ENCODE results near the gene CADM1.

Gene CADM1

DNA sequence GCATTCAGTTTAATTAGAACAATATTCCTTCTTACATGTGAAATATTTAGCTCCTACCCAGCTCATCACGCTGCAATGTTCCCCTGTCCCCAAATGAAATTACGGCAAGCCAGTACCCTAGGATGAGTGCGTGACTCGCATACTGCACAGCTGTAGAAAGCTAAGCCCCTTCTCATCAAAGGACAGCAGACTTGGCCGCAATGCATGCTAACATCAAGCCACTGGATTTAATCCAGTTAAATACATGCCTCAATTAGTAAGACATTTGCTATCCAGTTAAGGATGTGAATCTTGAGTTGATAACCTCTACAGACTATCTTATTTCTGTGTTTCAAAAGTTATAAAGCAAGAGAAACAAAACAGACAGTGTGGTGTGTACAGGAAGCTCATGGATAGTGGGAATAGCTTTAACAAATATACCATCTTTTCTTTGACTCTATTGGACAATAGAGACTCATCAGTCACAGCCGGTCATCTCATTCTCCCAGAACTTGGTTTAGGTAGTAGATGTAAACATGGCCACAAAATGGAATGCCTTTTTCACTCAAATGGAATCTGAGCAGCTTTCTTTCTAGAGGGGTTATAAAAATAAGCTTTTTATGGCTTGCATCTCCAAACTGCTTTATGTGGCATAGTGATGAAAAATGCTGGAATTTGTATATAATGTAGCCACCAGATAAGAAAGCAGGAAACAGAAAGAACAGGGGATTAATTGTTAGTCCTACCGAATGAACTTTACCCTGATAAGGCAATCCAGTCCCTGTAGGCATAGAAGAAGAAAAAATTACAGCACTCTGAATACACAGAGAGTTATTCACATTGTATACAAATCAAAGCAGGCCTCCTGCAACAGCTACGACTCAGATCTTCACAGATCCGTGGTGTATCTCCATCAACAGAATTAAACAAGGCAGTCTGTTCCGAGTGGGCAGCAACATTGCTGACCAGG is 224.1 kb downstream of the CADM1 start:
- H3K4me1 ChIP-seq (ENCODE audit: low read length) = no peaks in the 10 kb centered on the region
- H3K4me3 ChIP-seq (ENCODE audit: low read length) = no peak overlapping the region
- no peaks in the 10 kb centered on the region for H4K20me1 ChIP-seq (ENCODE audit: insufficient read depth, low read length)
- no peak for DNase-seq
- H2AFZ ChIP-seq (ENCODE audit: low read length) = no peak overlapping the region
- no peaks in the 10 kb centered on the region for H3K9me3 ChIP-seq (replicated peaks; ENCODE audit: insufficient read depth, low read length)
- H3F3A ChIP-seq (ENCODE audit: insufficient read depth, low read length) = no peaks in the 10 kb centered on the region
- H3K36me3 ChIP-seq (replicated peaks; ENCODE audit: insufficient read depth, low read length) = no peaks in the 10 kb centered on the region
- peaks cover 38% of the 10 kb centered on the region for H3K79me2 ChIP-seq (ENCODE audit: low read length)
- no peak overlapping the region for H3K4me2 ChIP-seq (ENCODE audit: low read depth, low read length)
- H3K9me2 ChIP-seq (replicated peaks; ENCODE audit: insufficient read depth, low read length) = no peaks in the 10 kb centered on the region
- no peaks in the 10 kb centered on the region for H3K27me3 ChIP-seq (replicated peaks; ENCODE audit: insufficient read depth, low read length)
- H3K27ac ChIP-seq (ENCODE audit: low read length) = no peak overlapping the region
- TF ChIP-seq EZH2phosphoT487 (IDR thresholded peaks at IDR 0.05; ENCODE audit: low read length) = no peak
- TF ChIP-seq EZH2 (optimal IDR thresholded peaks at IDR 0.05; ENCODE audit: low read depth, low read length) = no peak
- TF ChIP-seq, protein P1, sequence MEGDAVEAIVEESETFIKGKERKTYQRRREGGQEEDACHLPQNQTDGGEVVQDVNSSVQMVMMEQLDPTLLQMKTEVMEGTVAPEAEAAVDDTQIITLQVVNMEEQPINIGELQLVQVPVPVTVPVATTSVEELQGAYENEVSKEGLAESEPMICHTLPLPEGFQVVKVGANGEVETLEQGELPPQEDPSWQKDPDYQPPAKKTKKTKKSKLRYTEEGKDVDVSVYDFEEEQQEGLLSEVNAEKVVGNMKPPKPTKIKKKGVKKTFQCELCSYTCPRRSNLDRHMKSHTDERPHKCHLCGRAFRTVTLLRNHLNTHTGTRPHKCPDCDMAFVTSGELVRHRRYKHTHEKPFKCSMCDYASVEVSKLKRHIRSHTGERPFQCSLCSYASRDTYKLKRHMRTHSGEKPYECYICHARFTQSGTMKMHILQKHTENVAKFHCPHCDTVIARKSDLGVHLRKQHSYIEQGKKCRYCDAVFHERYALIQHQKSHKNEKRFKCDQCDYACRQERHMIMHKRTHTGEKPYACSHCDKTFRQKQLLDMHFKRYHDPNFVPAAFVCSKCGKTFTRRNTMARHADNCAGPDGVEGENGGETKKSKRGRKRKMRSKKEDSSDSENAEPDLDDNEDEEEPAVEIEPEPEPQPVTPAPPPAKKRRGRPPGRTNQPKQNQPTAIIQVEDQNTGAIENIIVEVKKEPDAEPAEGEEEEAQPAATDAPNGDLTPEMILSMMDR (IDR thresholded peaks at IDR 0.05; ENCODE audit: low read length) = no peak
- no peak overlapping the region for H3K9ac ChIP-seq (ENCODE audit: low read length)

DNA sequence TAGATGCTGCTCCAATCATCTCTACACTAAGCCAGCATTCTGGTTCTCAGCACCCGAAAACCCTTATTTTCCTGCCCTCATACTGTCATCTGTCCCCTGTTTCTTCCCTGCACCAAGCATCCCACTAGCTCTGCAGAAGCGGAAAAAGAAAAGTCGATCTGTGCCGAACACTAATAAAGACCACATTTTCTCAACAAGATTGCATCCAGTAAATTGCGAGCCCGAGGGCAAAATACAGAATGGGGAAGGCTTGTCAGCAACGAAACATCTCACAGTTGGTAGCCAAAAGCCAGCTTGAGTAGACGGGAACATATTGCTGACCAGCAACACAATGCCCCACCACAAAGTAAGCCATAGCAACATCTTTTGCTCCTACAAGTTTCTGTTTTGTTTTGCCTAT is 227.4 kb downstream of the CADM1 start:
- H3K4me3 ChIP-seq (ENCODE audit: low read length) = no peak overlapping the region

DNA sequence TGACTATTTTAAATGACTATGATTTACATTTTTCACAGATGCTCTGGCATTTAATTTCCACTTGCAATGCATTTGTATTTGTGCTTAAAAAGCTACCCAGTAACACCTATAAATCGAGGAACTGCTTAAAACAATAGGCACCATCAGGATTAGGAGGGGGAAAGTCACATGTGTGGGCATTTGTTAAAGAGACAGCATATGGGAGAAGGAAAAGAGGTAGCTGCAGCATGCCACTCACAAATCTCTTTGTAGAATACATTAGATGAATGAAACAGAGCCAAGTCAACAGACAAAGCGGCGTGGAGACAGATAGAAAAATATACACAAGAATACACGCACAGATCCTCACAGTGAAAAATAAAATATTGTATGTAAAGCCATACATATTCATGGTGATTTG is 228.0 kb downstream of the CADM1 start:
- H3K4me2 ChIP-seq (ENCODE audit: low read depth, low read length) = no peak overlapping the region
- H3F3A ChIP-seq (ENCODE audit: insufficient read depth, low read length) = no peaks in the 10 kb centered on the region
- no peaks in the 10 kb centered on the region for H3K36me3 ChIP-seq (replicated peaks; ENCODE audit: insufficient read depth, low read length)
- no peak overlapping the region for H3K4me3 ChIP-seq (ENCODE audit: low read length)
- no peaks in the 10 kb centered on the region for H4K20me1 ChIP-seq (ENCODE audit: insufficient read depth, low read length)
- H3K79me2 ChIP-seq (ENCODE audit: low read length) = peaks cover 36% of the 10 kb centered on the region
- H3K9ac ChIP-seq (ENCODE audit: low read length) = no peak overlapping the region
- H3K27me3 ChIP-seq (replicated peaks; ENCODE audit: insufficient read depth, low read length) = no peaks in the 10 kb centered on the region
- no peak for DNase-seq
- no peak for TF ChIP-seq EZH2phosphoT487 (IDR thresholded peaks at IDR 0.05; ENCODE audit: low read length)
- peaks cover 16% of the 10 kb centered on the region; the same call in 1 of the 2 replicates for H3K4me1 ChIP-seq (ENCODE audit: low read length)
- H3K9me3 ChIP-seq (replicated peaks; ENCODE audit: insufficient read depth, low read length) = no peaks in the 10 kb centered on the region
- H3K9me2 ChIP-seq (replicated peaks; ENCODE audit: insufficient read depth, low read length) = no peaks in the 10 kb centered on the region
- H3K27ac ChIP-seq (ENCODE audit: low read length) = no peak overlapping the region
- no peak overlapping the region for H2AFZ ChIP-seq (ENCODE audit: low read length)

More for the DNA sequence above, 227.4 kb downstream of the CADM1 start:
- H3K9me2 ChIP-seq (replicated peaks; ENCODE audit: insufficient read depth, low read length) = no peaks in the 10 kb centered on the region
- H3K4me2 ChIP-seq (ENCODE audit: low read depth, low read length) = no peak overlapping the region
- H3F3A ChIP-seq (ENCODE audit: insufficient read depth, low read length) = no peaks in the 10 kb centered on the region
- DNase-seq = no peak
- H3K4me1 ChIP-seq (ENCODE audit: low read length) = peaks cover 16% of the 10 kb centered on the region; the same call in 1 of the 2 replicates
- no peaks in the 10 kb centered on the region for H3K9me3 ChIP-seq (replicated peaks; ENCODE audit: insufficient read depth, low read length)
- TF ChIP-seq EZH2 (optimal IDR thresholded peaks at IDR 0.05; ENCODE audit: low read depth, low read length) (no peak), EZH2phosphoT487 (IDR thresholded peaks at IDR 0.05; ENCODE audit: low read length) (no peak)
- TF ChIP-seq, protein P1 (IDR thresholded peaks at IDR 0.05; ENCODE audit: low read length) = no peak
- H4K20me1 ChIP-seq (ENCODE audit: insufficient read depth, low read length) = no peaks in the 10 kb centered on the region
- no peaks in the 10 kb centered on the region for H3K36me3 ChIP-seq (replicated peaks; ENCODE audit: insufficient read depth, low read length)
- no peak overlapping the region for H2AFZ ChIP-seq (ENCODE audit: low read length)
- H3K9ac ChIP-seq (ENCODE audit: low read length) = no peak overlapping the region
- H3K27me3 ChIP-seq (replicated peaks; ENCODE audit: insufficient read depth, low read length) = no peaks in the 10 kb centered on the region
- no peak overlapping the region for H3K27ac ChIP-seq (ENCODE audit: low read length)
- H3K79me2 ChIP-seq (ENCODE audit: low read length) = peaks cover 36% of the 10 kb centered on the region

DNA sequence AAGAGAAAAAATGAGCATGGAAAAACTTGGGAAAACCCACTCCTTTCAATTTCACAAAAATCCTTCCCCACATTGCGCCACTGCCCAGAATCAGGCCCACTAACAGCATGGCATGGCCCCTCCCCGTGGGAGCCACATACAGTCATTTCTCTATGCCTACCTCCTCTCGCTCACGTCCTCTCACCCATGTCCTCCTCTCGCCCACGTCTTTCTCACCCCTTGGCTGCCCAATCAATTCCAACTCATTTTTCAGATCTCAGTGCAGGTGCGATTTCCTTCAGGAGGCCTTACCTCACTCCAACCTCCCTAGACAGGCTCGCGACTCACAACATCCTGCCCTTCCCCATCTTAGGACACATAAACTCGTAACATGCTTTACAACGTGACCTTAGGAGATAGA is 229.2 kb downstream of the CADM1 start:
- H2AFZ ChIP-seq (ENCODE audit: low read length) = no peak overlapping the region
- no peak overlapping the region for H3K9ac ChIP-seq (ENCODE audit: low read length)
- no peak for DNase-seq
- no peaks in the 10 kb centered on the region for H3F3A ChIP-seq (ENCODE audit: insufficient read depth, low read length)
- H3K79me2 ChIP-seq (ENCODE audit: low read length) = peaks cover 34% of the 10 kb centered on the region
- no peaks in the 10 kb centered on the region for H3K9me3 ChIP-seq (replicated peaks; ENCODE audit: insufficient read depth, low read length)
- H3K36me3 ChIP-seq (replicated peaks; ENCODE audit: insufficient read depth, low read length) = no peaks in the 10 kb centered on the region; the same call in 1 of the 2 replicates
- H3K9me2 ChIP-seq (replicated peaks; ENCODE audit: insufficient read depth, low read length) = no peaks in the 10 kb centered on the region
- H3K27me3 ChIP-seq (replicated peaks; ENCODE audit: insufficient read depth, low read length) = no peaks in the 10 kb centered on the region
- no peak overlapping the region for H3K4me3 ChIP-seq (ENCODE audit: low read length)
- H4K20me1 ChIP-seq (ENCODE audit: insufficient read depth, low read length) = no peaks in the 10 kb centered on the region
- H3K27ac ChIP-seq (ENCODE audit: low read length) = no peak overlapping the region
- TF ChIP-seq, protein P1 (IDR thresholded peaks at IDR 0.05; ENCODE audit: low read length) = no peak
- no peak for TF ChIP-seq EZH2 (optimal IDR thresholded peaks at IDR 0.05; ENCODE audit: low read depth, low read length)
- TF ChIP-seq EZH2phosphoT487 (IDR thresholded peaks at IDR 0.05; ENCODE audit: low read length) = no peak
- peaks cover 16% of the 10 kb centered on the region; the same call in 1 of the 2 replicates for H3K4me1 ChIP-seq (ENCODE audit: low read length)
- H3K4me2 ChIP-seq (ENCODE audit: low read depth, low read length) = no peak overlapping the region
